ENCODE results near the gene CLDN3. TPM values are rescaled to one million over a fixed set of nuclear protein-coding genes. Genes with fewer than 3 reads are reported as not detected.

CLDN3 gene
- total RNA-seq, 1 donor from 2014 or later: 1.5 TPM

- no peak for DNase-seq
Measured at GRCh38 chr7:73770860-73771670, 995 bp upstream of the CLDN3 start.

DNA sequence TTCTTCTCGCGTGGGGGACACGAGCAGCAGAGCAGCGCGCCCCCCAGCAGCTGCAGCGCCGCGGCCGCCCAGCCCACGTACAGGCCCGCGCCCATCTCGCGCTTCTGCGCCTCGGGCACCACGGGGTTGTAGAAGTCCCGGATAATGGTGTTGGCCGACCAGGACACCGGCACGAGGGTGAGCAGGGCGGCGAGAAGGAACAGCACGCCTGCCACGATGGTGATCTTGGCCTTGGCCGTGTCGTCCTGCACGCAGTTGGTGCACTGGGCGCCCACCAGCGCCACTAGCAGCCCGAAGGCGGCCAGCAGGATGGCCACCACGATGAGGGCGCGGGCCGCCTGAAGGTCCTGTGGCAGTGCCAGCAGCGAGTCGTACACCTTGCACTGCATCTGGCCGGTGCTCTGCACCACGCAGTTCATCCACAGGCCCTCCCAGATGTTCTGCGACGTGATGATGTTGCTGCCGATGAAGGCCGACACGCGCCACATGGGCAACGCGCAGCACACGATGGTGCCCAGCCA lies 529 bp downstream of the CLDN3 start:
- DNase-seq: peak; percentile 11

- peak; percentile 28 for DNase-seq
Measured at GRCh38 chr7:73768641-73769480, 1.2 kb downstream of the CLDN3 start.

DNA sequence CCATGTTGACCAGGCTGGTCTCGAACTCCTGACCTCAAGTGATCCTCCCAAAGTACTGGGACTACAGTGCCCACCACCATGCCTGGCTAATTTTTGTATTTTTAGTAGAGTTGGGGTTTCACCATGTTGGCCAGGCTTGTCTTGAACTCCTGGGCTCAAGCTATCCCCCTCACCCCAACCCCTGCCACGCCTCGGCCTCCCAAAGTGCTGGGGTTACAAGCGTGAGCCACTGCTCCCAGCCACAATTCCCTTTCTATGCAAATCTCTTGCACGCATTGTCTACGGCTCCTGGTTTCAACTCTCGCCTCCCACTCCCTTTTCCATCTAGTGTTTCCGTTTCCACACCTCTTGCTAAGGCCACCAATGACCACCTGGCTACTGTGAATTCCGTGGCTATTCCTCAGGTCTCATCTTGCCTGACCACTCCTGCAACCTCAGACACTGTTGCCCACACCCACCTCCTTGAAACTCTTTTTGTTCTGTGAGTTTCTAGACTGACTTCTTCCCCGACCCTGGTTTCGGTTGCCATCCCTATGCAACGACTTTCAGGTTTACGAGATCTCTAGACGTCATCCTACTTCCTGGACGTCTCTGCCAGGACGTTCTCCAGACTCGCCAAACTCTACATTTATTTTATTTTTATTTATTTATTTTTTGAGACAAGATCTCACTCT lies 3.4 kb downstream of the CLDN3 start:
- DNase-seq: no peak

- DNase-seq: no peak
Measured at GRCh38 chr7:73762659-73762999, 7.4 kb downstream of the CLDN3 start.

DNA sequence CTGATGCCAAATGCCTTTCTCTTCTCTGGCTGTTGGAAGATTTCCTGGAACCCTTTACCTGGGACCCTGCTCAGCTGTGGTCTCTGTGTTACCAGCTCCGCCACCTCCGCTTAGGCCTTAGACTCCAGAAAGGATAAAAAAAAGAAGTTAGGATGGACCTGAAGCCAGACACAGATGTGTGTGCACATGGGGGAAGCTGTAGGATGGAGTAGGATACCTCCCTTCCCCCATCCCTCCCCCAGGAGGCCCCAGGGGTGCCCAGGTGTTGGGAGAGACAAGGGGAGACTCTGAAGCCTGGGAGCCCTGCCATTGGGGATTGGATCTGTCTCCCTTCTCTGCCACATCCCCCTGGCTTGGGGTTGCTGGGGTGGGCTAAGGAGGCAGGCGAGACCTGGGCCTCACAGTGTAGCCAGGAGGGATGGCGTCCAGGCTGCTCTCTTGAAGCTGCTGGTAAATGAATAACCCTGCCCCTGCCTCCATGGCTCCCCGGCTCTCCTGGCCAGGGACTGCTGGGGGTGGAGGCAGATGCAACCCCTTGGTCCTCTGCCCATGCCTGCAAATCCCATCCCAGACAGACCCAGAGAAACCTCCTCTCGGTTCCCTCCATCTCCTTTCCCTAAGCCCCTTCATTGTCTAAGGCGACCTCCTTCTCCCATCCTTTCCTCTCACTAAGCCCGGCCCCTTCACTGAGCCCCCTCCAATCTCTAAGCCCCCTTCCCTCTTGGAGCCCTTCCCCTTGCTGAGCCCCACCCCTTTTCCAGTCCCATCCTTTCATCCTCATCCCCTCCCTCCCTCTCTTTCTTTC lies 8.0 kb downstream of the CLDN3 start:
- no peak for DNase-seq

DNA sequence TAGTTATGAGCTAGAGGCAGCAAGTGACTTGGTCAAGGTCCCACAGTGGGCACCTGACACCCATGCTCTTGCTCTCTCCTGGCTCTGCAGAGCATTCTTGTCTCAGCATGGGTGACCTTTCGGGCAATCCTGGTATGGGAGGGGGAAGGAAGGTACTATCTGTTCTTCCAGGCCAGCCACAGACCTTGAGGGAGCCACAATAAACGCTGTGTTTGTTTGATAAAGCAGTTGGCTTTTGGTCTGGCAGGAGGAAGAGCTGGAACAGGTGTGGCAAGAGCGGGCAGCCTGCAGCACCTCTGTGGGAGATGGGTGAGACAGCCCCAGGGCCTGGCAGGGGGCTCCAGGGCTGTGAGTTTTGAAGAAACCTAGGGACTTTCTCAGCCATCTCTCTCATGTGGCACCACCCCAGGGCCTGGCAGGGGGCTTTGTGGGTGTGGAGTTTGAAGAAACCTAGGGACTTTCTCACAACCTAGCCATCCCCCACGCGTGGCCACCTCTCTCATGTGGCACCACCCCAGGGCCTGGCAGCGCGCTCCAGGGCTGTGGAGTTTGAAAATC lies 11.4 kb downstream of the CLDN3 start:
- no peak for DNase-seq

- no peak for DNase-seq
Measured at GRCh38 chr7:73749931-73750776, 19.9 kb downstream of the CLDN3 start.

- no peak for DNase-seq
Measured at GRCh38 chr7:73746378-73746777, 23.7 kb downstream of the CLDN3 start.

- peak; percentile 48 for DNase-seq
Measured at GRCh38 chr7:73742753-73743641, 27.1 kb downstream of the CLDN3 start.

DNA sequence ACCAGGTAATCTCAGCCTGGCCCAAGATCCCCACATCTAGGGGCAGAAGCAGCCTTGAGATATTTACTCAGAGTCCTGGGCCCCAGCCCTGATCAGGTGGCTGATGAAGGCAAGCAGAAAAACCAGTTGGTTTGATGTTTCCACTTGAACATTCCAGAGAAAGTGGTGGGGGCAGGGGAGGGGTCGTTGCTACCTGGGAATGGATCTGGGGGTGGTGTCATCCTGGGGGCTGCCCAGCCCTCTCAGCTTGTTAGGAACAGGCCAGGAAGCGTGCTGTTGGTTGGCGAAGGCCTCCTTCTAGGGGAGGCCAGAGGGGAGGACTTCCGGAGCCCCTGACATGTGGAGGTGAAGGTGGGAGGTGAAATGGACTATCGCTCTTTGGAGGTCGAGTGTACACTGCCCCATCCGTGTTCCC lies 27.7 kb downstream of the CLDN3 start:
- DNase-seq: no peak

- no peak for DNase-seq
Measured at GRCh38 chr7:73741600-73741999, 28.5 kb downstream of the CLDN3 start.

DNA sequence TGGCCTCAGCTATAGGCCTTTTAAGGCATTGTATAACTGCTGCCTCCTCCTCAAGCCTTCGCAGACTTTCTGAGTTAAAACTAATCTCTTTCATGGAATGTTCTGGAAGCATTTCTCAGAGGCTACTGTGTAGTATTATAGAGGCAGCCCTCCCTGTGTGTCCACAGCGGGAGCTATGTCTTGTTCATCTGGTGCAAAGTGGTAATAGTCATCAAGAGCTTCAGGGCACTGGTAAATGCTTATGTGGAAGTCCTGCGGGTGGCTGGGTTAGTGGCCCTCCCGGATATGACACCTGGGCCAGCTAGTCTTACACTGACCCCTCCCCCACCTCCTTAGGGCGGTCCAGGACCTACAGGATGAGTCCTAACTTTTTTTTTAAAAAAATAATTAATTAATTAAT lies 29.3 kb downstream of the CLDN3 start:
- DNase-seq: no peak

GRCh38 chr7:73740212-73740611 lies 29.9 kb downstream of the CLDN3 start:
- no peak for DNase-seq

GRCh38 chr7:73739387-73739767 lies 30.7 kb downstream of the CLDN3 start:
- DNase-seq: no peak

- peak; percentile 98 for DNase-seq
Measured at GRCh38 chr7:73738612-73739386, 31.3 kb downstream of the CLDN3 start, which contains the start of gene ABHD11. Gene ABHD11, minus strand, starts transcription at chr7:73738802. Its CDS starts 32 bp downstream, at chr7:73738770.

GRCh38 chr7:73738220-73738611 lies 31.9 kb downstream of the CLDN3 start:
- DNase-seq: peak; percentile 58

DNA sequence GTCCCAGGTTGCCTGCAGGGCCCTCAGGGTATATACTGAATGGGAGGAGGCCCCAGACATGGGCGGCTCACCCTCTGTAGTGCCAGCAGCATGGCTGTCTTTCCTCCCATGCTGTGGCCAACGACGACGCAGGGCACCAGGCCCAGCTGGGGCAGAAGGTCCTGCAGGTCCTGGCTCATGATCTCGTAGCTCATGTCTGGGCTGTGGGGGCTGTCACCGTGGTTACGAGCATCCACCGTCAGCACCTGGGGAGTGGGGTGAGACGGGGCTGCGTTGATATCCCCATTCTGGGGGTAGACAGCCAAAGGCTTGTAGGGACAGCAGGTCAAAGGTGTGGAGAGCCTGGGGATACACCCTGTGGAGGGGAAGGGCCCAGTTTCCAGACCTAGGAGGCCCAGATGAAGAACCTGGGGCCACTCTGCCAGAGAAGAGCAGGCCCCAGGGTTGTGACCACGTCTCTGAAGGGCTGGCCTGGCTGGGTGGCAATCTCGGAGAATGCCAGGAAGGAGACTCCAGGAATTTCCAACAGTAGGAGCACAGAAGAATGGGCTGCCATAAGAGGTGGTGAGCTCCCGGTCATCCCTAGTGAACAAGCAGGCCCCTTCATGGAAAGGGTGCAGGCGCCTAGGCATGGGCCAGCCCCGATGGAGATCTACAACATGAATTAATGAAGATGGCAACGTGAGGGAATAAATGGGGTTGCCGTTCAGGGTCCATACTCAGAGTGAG lies 32.4 kb downstream of the CLDN3 start:
- DNase-seq: no peak
